HG03039 (cell line): ENCODE measurements around the gene SLC28A3.

Experiments used
- ATAC-seq: cut with Tn5 transposase; IDR thresholded peaks from one replicate; pipeline ENCODE4 v1.9.1; 2021; ENCODE audit warnings: mild to moderate bottlenecking, moderate library complexity; ENCODE audit not compliant: unreplicated experiment

The SLC28A3 gene

GRCh38 chr9:84339962-84340361, 596 bp downstream of the SLC28A3 start:
- ATAC-seq, result no peak

GRCh38 chr9:84339503-84339902, 1.1 kb downstream of the SLC28A3 start:
- ATAC-seq, result no peak

GRCh38 chr9:84338792-84339191, 1.8 kb downstream of the SLC28A3 start:
- ATAC-seq, result no peak

GRCh38 chr9:84337252-84337651, 3.3 kb downstream of the SLC28A3 start:
- no peak for ATAC-seq

- ATAC-seq, result no peak
Measured at GRCh38 chr9:84331119-84331809, 9.3 kb downstream of the SLC28A3 start.

GRCh38 chr9:84330246-84330645, 10.3 kb downstream of the SLC28A3 start:
- ATAC-seq, result no peak

- no peak for ATAC-seq
Measured at GRCh38 chr9:84327184-84327583, 13.4 kb downstream of the SLC28A3 start.

- no peak for ATAC-seq
Measured at GRCh38 chr9:84325347-84325973, 15.1 kb downstream of the SLC28A3 start.

- no peak for ATAC-seq
Measured at GRCh38 chr9:84324811-84325210, 15.7 kb downstream of the SLC28A3 start.

- ATAC-seq, result no peak
Measured at GRCh38 chr9:84323858-84324257, 16.7 kb downstream of the SLC28A3 start.

GRCh38 chr9:84322828-84323227, 17.7 kb downstream of the SLC28A3 start:
- ATAC-seq, result no peak

GRCh38 chr9:84320231-84320630, 20.3 kb downstream of the SLC28A3 start:
- ATAC-seq, result no peak

- no peak for ATAC-seq
Measured at GRCh38 chr9:84319632-84320031, 20.9 kb downstream of the SLC28A3 start.

- ATAC-seq, result no peak
Measured at GRCh38 chr9:84318981-84319380, 21.6 kb downstream of the SLC28A3 start.

GRCh38 chr9:84317563-84317962, 23.0 kb downstream of the SLC28A3 start:
- no peak for ATAC-seq

- ATAC-seq, result no peak
Measured at GRCh38 chr9:84315278-84315877, 25.2 kb downstream of the SLC28A3 start.

GRCh38 chr9:84314306-84314705, 26.3 kb downstream of the SLC28A3 start:
- ATAC-seq, result no peak

GRCh38 chr9:84310883-84311282, 29.7 kb downstream of the SLC28A3 start:
- no peak for ATAC-seq

- no peak for ATAC-seq
Measured at GRCh38 chr9:84305497-84306131, 34.9 kb downstream of the SLC28A3 start.

- no peak for ATAC-seq
Measured at GRCh38 chr9:84304166-84304565, 36.4 kb downstream of the SLC28A3 start.

GRCh38 chr9:84303061-84303460, 37.5 kb downstream of the SLC28A3 start:
- ATAC-seq, result no peak

- ATAC-seq, result no peak
Measured at GRCh38 chr9:84301851-84302250, 38.7 kb downstream of the SLC28A3 start.
